GM12878 (cell line): ENCODE data around the gene CST8. TPM values are rescaled to one million over a fixed set of nuclear protein-coding genes. Genes with fewer than 3 reads are reported as not detected.

Source experiments
- ATAC-seq: fragments of 200-7000 bp; cut with Tn5 transposase; 3 replicates; pipeline ENCODE4 v1.9.1; 2020; ENCODE audit warnings: mild to moderate bottlenecking, moderate library complexity
- BruUV-seq: library from RNA; stranded (reverse); fragments of 400-500 nt; replicated peaks from 2 replicates; lab custom pipeline; 2021; lab: Mats Ljungman, UMichigan
- CTCF ChIA-PET: fragments of 300-600 bp; sonication (Branson Sonifier 250); formaldehyde crosslinking; extraction: SDS; loops from one replicate; lab custom pipeline; 2021; ENCODE audit warnings: inconsistent platforms; lab: Yijun Ruan, JAX
- POLR2A ChIA-PET: fragments of 350-600 bp; formaldehyde crosslinking; extraction: SDS; loops from one replicate; lab custom pipeline; 2021; ENCODE audit warnings: inconsistent platforms; lab: Charles Lee
- RAD21 ChIA-PET: fragments of 300-600 bp; sonication (Branson Sonifier 250); formaldehyde crosslinking; loops from one replicate; lab custom pipeline; 2023; ENCODE audit warnings: antibody characterized with exemption; ENCODE audit not compliant: unreplicated experiment; lab: Charles Lee
- SMC1A ChIA-PET: fragments of 300-600 bp; sonication (Branson Sonifier 250); formaldehyde crosslinking; loops from one replicate; lab custom pipeline; 2023; ENCODE audit not compliant: unreplicated experiment, uncharacterized antibody; lab: Charles Lee
- DNase-seq: peaks from one replicate; pipeline ENCODE4 v3.0.0-alpha.2; 2011; ENCODE audit warnings: low read depth, low spot score
- FAIRE-seq: peaks from 3 replicates; lab custom pipeline; 2011; peaks lifted over from hg19 to GRCh38; lab: Jason Lieb, UNC
- H2AFZ ChIP-seq: 2 replicates; pipeline ENCODE4 v1.6.0; 2011; ENCODE audit warnings: low read depth, low read length, control low read depth; ENCODE audit not compliant: control insufficient read depth
- H3K27ac ChIP-seq: 2 replicates; pipeline ENCODE4 v1.5.1; 2011; ENCODE audit warnings: control low read depth; ENCODE audit not compliant: control insufficient read depth, insufficient read depth
- H3K27me3 ChIP-seq, 2 experiments: replicated peaks in 1 of 2; 2 replicates each; pipeline versions ENCODE4 v1.6.0 to v1.6.1; 2011; ENCODE audit warnings: low read length in 1 of 2; ENCODE audit not compliant: control insufficient read depth in 2 of 2, insufficient read depth in 2 of 2
- H3K36me3 ChIP-seq, 2 experiments: 2 replicates each; pipeline ENCODE4 v1.5.1; 2011; ENCODE audit warnings: low read length in 1 of 2; ENCODE audit not compliant: control insufficient read depth in 2 of 2, insufficient read depth in 2 of 2
- H3K4me1 ChIP-seq: 2 replicates; pipeline ENCODE4 v1.6.1; 2011; ENCODE audit warnings: mild to moderate bottlenecking, low read length, moderate library complexity, mixed read lengths; ENCODE audit not compliant: control insufficient read depth, insufficient read depth
- H3K4me2 ChIP-seq: 2 replicates; pipeline ENCODE4 v1.6.0; 2011; ENCODE audit warnings: control low read depth; ENCODE audit not compliant: control insufficient read depth, insufficient read depth
- H3K4me3 ChIP-seq: fragments of 200-600 bp; sonication (generic); 2 replicates; pipeline ENCODE4 v1.5.1; 2016
- H3K79me2 ChIP-seq: 2 replicates; pipeline ENCODE4 v1.6.0; 2011; ENCODE audit warnings: low read length; ENCODE audit not compliant: control insufficient read depth, insufficient read depth
- H3K9ac ChIP-seq: 2 replicates; pipeline ENCODE4 v1.8.0; 2011; ENCODE audit warnings: low read length, control low read depth, mixed read lengths; ENCODE audit not compliant: control insufficient read depth, insufficient read depth
- H3K9me3 ChIP-seq: replicated peaks from 3 replicates; pipeline ENCODE4 v1.5.1; 2011; ENCODE audit warnings: mild to moderate bottlenecking, low read length; ENCODE audit not compliant: control insufficient read depth, insufficient read depth
- H4K20me1 ChIP-seq: 2 replicates; pipeline ENCODE4 v1.6.0; 2011; ENCODE audit not compliant: control insufficient read depth, insufficient read depth
- CUX1 ChIP-seq: IDR thresholded peaks from 2 replicates; pipeline ENCODE4 v1.6.1; 2012; ENCODE audit warnings: improper control_type of control experiment, low read depth, low read length; ENCODE audit not compliant: insufficient replicate concordance
- HDAC6 ChIP-seq: fragments of 200-600 bp; sonication (generic); IDR thresholded peaks from one replicate; pipeline ENCODE4 v1.8.0; 2017; ENCODE audit warnings: antibody characterized with exemption; ENCODE audit not compliant: unreplicated experiment
- NFIC ChIP-seq: IDR thresholded peaks from 2 replicates; pipeline ENCODE4 v1.6.1; 2012; ENCODE audit warnings: low read depth, mild to moderate bottlenecking, inconsistent platforms, low read length, moderate library complexity
- SMC3 ChIP-seq: IDR thresholded peaks from 2 replicates; pipeline ENCODE4 v1.6.1; 2011; ENCODE audit warnings: low read length, improper control_type of control experiment, borderline replicate concordance
- WGBS: methylation state at CpG from one replicate; pipeline ENCODE4 v1.1.6; 2016; ENCODE audit warnings: low lambda C conversion rate; ENCODE audit not compliant: insufficient replicate concordance, insufficient coverage; ENCODE audit errors: missing lambda C conversion rate; 5-methylcytosine and 5-hydroxymethylcytosine counted together
- in situ Hi-C: fragments of 300-500 bp; cut with MboI; formaldehyde crosslinking; loops from 9 replicates; pipeline ENCODE4 v1.14.3; 2018; ENCODE audit warnings: mixed read lengths
- intact Hi-C: fragments of 100-400 bp; cut with micrococcal nuclease; formaldehyde crosslinking; loops from one replicate; pipeline ENCODE4 v1.14.2; 2022; ENCODE audit not compliant: unreplicated experiment
- polyA plus RNA-seq, 11 experiments: library from polyadenylated mRNA; depleted of rRNA in 4 of 11; unstranded in 6 of 11; stranded (reverse) in 5 of 11; fragments of >200 nt; fragmentation: Nextera tagmentation in 4 of 11; fragmentation: Illumina TruSeq in 1 of 11; extraction: Ambion mirVana in 4 of 11; extraction: Trizol in 1 of 11; gene quantifications; 1 replicate in 1 of 11; 2 replicates in 10 of 11; pipeline versions ENCODE4 v1.2.1 to v1.2.3, GENCODE V29; 2011 to 2016; ENCODE audit warnings: inconsistent platforms in 2 of 11, missing spikeins in 2 of 11, low read depth in 1 of 11
- total RNA-seq, 4 experiments: library from RNA; depleted of rRNA in 3 of 4; stranded (reverse); fragments of >200 nt in 3 of 4; fragmentation: Illumina TruSeq in 1 of 4; extraction: Trizol in 1 of 4; gene quantifications; 2 replicates each; pipeline versions ENCODE4 v1.2.1 to v1.2.3, GENCODE V29; 2013 to 2021

CST8 gene
- total and polyA plus RNA-seq, 10 of the 15 experiments (the other 5 are each of a cell fraction or from before 2014, with no cell fraction given) = not detected

- Histone ChIP-seq H3K4me1 (no peaks in the 10 kb centered on the region), H3K4me3 (no peak overlapping the region), H2AFZ (no peak overlapping the region), H3K27me3 (no peaks in the 10 kb centered on the region), H3K36me3 (no peaks in the 10 kb centered on the region), H3K9ac (no peak overlapping the region), H3K79me2 (no peaks in the 10 kb centered on the region), H3K9me3 (no peaks in the 10 kb centered on the region), H3K4me2 (no peak overlapping the region), H3K27ac (no peak overlapping the region), H4K20me1 (no peaks in the 10 kb centered on the region)
- SMC1A ChIA-PET = no interaction called here
- 50% methylated on average over 11 of the region's 11 CpGs for WGBS
- CTCF ChIA-PET = interaction anchor here (1.4 kb wide), 1 partner anchor 8 kb away, joined by 4 read pairs; no protein-coding TSS in a partner anchor
- TF ChIP-seq CUX1 (no peak), NFIC (no peak), SMC3 (no peak), HDAC6 (no peak)
- DNase-seq (no peak), ATAC-seq (no peak), FAIRE-seq (no peak)
- RAD21 ChIA-PET = no interaction called here
- in situ Hi-C loops (no loop called here), intact Hi-C loops (no loop called here)
- no TSS peak for BruUV-seq
- POLR2A ChIA-PET = no interaction called here
These were observed 38.9 kb upstream of the CST8 start for GRCh38 chr20:23451956-23452487.
